Peyer's patch (tissue), 4 donors: Measurements from ENCODE around the gene GCN1. TPM values are rescaled to one million over a fixed set of nuclear protein-coding genes. Genes with fewer than 3 reads are reported as not detected.

Experiments used
- DNase-seq, 3 donors: peaks; one replicate each; pipeline ENCODE4 v3.0.0-alpha.2; 2017 to 2019
- H3K27ac ChIP-seq, 4 donors: fragments of 200-600 bp; sonication (generic); one replicate each; pipeline ENCODE4 v1.5.1; 2016 to 2019
- H3K27me3 ChIP-seq, 2 donors: fragments of 200-600 bp; sonication (generic); one replicate each; pipeline ENCODE4 v1.5.1; 2019
- H3K36me3 ChIP-seq, 3 donors: fragments of 200-600 bp; sonication (generic); one replicate each; pipeline ENCODE4 v1.5.1; 2016 to 2019
- H3K4me1 ChIP-seq, 4 donors: fragments of 200-600 bp; sonication (generic); one replicate each; pipeline ENCODE4 v1.5.1; 2016 to 2019
- H3K4me3 ChIP-seq, 4 donors: fragments of 200-600 bp; sonication (generic); 1 replicate in 3 of 4; 2 replicates in 1 of 4; pipeline ENCODE4 v1.5.1; 2016 to 2019; ENCODE audit warnings: mild to moderate bottlenecking in 1 of 4
- H3K9me3 ChIP-seq, 4 donors: fragments of 200-600 bp; sonication (generic); one replicate each; pipeline ENCODE4 v1.5.1; 2016 to 2019; ENCODE audit warnings: mild to moderate bottlenecking in 1 of 4
- CTCF ChIP-seq, 6 experiments: fragments of 450-650 bp in 4 of 6; fragments of 200-600 bp in 2 of 6; sonication (generic) in 1 of 6; IDR thresholded peaks; one replicate each; pipeline ENCODE4 v1.5.1; 2017 to 2019; ENCODE audit warnings: antibody characterized with exemption in 6 of 6, mild to moderate bottlenecking in 3 of 6, moderate library complexity in 1 of 6
- POLR2A ChIP-seq, 2 donors: fragments of 450-650 bp; IDR thresholded peaks; one replicate each; pipeline ENCODE4 v1.5.1; 2017; ENCODE audit warnings: antibody characterized with exemption in 2 of 2, mild to moderate bottlenecking in 2 of 2, moderate library complexity in 2 of 2
- total RNA-seq, 4 donors: library from RNA; depleted of rRNA; stranded (reverse); fragments of >200 nt; gene quantifications; one replicate each; pipeline ENCODE4 v1.1.0, GENCODE V29; 2016

The GCN1 gene
- total RNA-seq, 4 donors from 2014 or later: 64.1 to 171 (median 126) TPM

GRCh38 chr12:120098756-120099470 lies 95.6 kb downstream of the GCN1 start:
- H3K9me3 ChIP-seq: no peaks in the 10 kb centered on the region
- H3K4me1 ChIP-seq: peaks cover 0 to 20% (median 13%) of the 10 kb centered on the region in 4 donors
- H3K27me3 ChIP-seq: no peaks in the 10 kb centered on the region
- no peak for TF ChIP-seq POLR2A (IDR thresholded peaks at IDR 0.05)
- DNase-seq: no peak
- no peak overlapping the region for H3K27ac ChIP-seq
- peaks cover 0 to 82% (median 0%) of the 10 kb centered on the region in 3 donors for H3K36me3 ChIP-seq
- no peak overlapping the region for H3K4me3 ChIP-seq

DNA sequence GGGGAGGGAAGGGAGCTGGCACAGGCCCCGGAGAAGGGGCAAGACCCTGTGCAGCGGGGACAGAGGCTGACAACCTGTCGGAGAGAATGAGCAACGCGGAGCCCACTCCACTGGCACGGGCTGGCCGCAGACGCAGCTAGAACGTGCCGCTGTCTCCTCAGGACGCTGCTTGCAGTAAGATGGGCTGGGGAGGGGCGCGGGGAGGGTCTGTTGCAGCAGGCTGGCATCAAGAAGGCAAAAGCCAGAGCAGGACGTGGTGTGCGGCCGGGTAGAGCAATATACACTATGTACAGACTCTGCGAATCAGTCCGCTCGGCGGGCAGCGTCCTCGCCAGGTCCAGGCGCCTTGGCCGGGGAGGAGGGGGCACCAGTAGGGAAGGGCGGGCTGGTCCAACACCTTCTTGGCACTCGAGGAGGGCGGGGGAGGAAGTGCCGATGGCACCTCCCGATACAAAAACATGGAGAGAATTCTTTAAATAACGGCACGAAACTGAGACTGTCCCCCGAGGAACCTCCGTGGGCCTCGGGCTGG lies 97.8 kb downstream of the GCN1 start:
- H3K9me3 ChIP-seq: no peaks in the 10 kb centered on the region
- no peaks in the 10 kb centered on the region for H3K27me3 ChIP-seq
- H3K27ac ChIP-seq: no peak overlapping the region
- H3K36me3 ChIP-seq: peaks cover 0 to 72% (median 0%) of the 10 kb centered on the region in 3 donors
- DNase-seq: peak in 1 of 3 donors; percentile 43
- TF ChIP-seq POLR2A (IDR thresholded peaks at IDR 0.05): no peak
- no peak for TF ChIP-seq CTCF (IDR thresholded peaks at IDR 0.05)
- peaks cover 0 to 13% (median 7%) of the 10 kb centered on the region in 4 donors for H3K4me1 ChIP-seq
- H3K4me3 ChIP-seq: no peak overlapping the region

DNA sequence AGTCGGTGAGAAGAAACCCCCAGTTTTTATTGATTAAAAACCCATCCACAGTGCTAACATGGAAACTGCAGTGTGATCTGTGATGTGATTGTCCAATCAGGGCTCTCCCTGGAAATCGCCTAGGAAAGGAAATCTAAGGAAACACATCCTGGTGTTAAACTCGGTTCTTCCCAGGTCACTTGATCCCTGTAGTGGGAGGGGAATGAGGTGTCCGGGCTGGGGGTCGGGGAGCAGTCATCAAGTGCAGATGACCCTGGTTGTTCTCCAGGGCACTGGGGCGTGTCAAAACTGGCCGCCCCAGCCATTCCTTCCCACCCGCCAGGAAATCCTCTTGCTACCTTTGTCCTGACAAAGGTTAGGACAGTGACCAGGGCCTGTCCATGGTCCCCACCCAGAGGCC lies 98.8 kb downstream of the GCN1 start:
- H3K36me3 ChIP-seq: peaks cover 0 to 69% (median 0%) of the 10 kb centered on the region in 3 donors
- H3K27ac ChIP-seq: no peak overlapping the region
- no peak overlapping the region for H3K4me3 ChIP-seq
- DNase-seq: no peak
- TF ChIP-seq CTCF (IDR thresholded peaks at IDR 0.05) (no peak), POLR2A (IDR thresholded peaks at IDR 0.05) (no peak)
- H3K9me3 ChIP-seq: no peaks in the 10 kb centered on the region
- no peaks in the 10 kb centered on the region for H3K27me3 ChIP-seq
- peaks cover 0 to 3% (median 2%) of the 10 kb centered on the region in 4 donors for H3K4me1 ChIP-seq

GRCh38 chr12:120095331-120095730 lies 99.2 kb downstream of the GCN1 start:
- TF ChIP-seq POLR2A (IDR thresholded peaks at IDR 0.05) (no peak), CTCF (IDR thresholded peaks at IDR 0.05) (no peak)
- H3K36me3 ChIP-seq: peaks cover 0 to 69% (median 0%) of the 10 kb centered on the region in 3 donors
- peak in 1 of 3 donors; percentile 22 for DNase-seq

DNA sequence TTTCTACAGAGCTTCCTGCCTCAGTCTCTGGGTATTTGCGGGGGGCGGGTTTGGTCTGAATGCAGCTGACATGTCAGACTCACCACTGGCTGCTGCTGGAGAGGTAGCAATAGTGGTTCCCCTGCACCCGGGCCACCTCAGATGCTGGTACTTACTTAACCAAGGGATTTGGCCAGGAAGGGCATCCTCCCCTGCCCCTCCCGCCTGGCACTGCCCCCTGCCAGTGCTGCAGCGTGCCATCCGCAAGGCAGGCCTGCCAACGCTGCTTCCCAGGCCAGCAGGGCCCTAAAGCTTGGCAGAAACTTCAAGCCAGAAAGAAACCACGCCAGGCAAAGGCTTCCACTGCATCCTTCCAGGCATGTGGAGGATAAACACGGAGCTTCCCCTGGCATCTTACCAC lies 100.0 kb downstream of the GCN1 start:
- Histone ChIP-seq H3K4me1 (no peaks in the 10 kb centered on the region), H3K4me3 (no peak overlapping the region), H3K36me3 (peaks cover 0 to 64% (median 0%) of the 10 kb centered on the region in 3 donors), H3K27me3 (no peaks in the 10 kb centered on the region), H3K27ac (no peak overlapping the region), H3K9me3 (no peaks in the 10 kb centered on the region)
- TF ChIP-seq POLR2A (IDR thresholded peaks at IDR 0.05): no peak
- no peak for TF ChIP-seq CTCF (IDR thresholded peaks at IDR 0.05)
- DNase-seq: no peak

More at GRCh38 chr12:120095331-120095730, 99.2 kb downstream of the GCN1 start:
- Histone ChIP-seq H3K27ac (no peak overlapping the region), H3K27me3 (no peaks in the 10 kb centered on the region), H3K9me3 (no peaks in the 10 kb centered on the region), H3K4me1 (no peaks in the 10 kb centered on the region), H3K4me3 (no peak overlapping the region)

- Histone ChIP-seq H3K27ac (no peak overlapping the region), H3K4me3 (no peak overlapping the region), H3K9me3 (no peaks in the 10 kb centered on the region), H3K27me3 (no peaks in the 10 kb centered on the region), H3K36me3 (peaks cover 0 to 57% (median 0%) of the 10 kb centered on the region in 3 donors), H3K4me1 (no peaks in the 10 kb centered on the region)
- DNase-seq: peak in 1 of 3 donors; percentile 44
- TF ChIP-seq CTCF (IDR thresholded peaks at IDR 0.05) (no peak), POLR2A (IDR thresholded peaks at IDR 0.05) (no peak)
Measured at GRCh38 chr12:120093592-120094355, 100.7 kb downstream of the GCN1 start.
